Measurements from ENCODE around the gene PLPP3.

GRCh38 chr1:56566061-56566744 is 13.2 kb downstream of the PLPP3 start:
- TF ChIP-seq NFRKB (IDR thresholded peaks at IDR 0.05) (no peak), BHLHE40 (IDR thresholded peaks at IDR 0.05; ENCODE audit: borderline replicate concordance) (no peak)

Measured in HEK293T (cell line).